SK-N-SH treated with all-trans-retinoic acid at 6 μM for 48 hours (cell line): ENCODE data around the gene SFPQ.

Experiments
- ATAC-seq: fragments of 200-7000 bp; cut with Tn5 transposase; 3 replicates; pipeline ENCODE4 v1.9.1; 2020; ENCODE audit warnings: mild to moderate bottlenecking, moderate library complexity
- ARNTL ChIP-seq: fragments of 450-650 bp; formaldehyde crosslinking; IDR thresholded peaks from 2 replicates; pipeline ENCODE4 v1.5.0; 2020; ENCODE audit warnings: low read depth, mild to moderate bottlenecking, moderate library complexity, borderline replicate concordance
- BACH2 ChIP-seq: fragments of 250-450 bp; sonication (Bioruptor Pico); IDR thresholded peaks from 2 replicates; pipeline ENCODE4 v1.9.0; 2021; ENCODE audit warnings: mild to moderate bottlenecking, borderline replicate concordance
- CSRNP3 ChIP-seq: fragments of 250-450 bp; sonication (Bioruptor Pico); IDR thresholded peaks from 2 replicates; pipeline ENCODE4 v1.5.1; 2021; ENCODE audit warnings: mild to moderate bottlenecking, moderate library complexity
- ESRRG ChIP-seq: fragments of 250-450 bp; sonication (Bioruptor Pico); IDR thresholded peaks from 2 replicates; pipeline ENCODE4 v1.6.1; 2021; ENCODE audit warnings: mild to moderate bottlenecking
- GLIS3 ChIP-seq: fragments of 250-450 bp; sonication (Bioruptor Pico); IDR thresholded peaks from 2 replicates; pipeline ENCODE4 v1.5.0; 2020; ENCODE audit warnings: mild to moderate bottlenecking, moderate library complexity
- ISL1 ChIP-seq: fragments of 250-450 bp; sonication (Bioruptor Pico); IDR thresholded peaks from 2 replicates; pipeline ENCODE4 v2.1.2; 2022; ENCODE audit warnings: mild to moderate bottlenecking, moderate library complexity
- OSR1 ChIP-seq: fragments of 250-450 bp; sonication (Bioruptor Pico); IDR thresholded peaks from 2 replicates; pipeline ENCODE4 v1.8.0; 2022; ENCODE audit warnings: moderate library complexity, mild to moderate bottlenecking, inconsistent platforms
- PPARA ChIP-seq: fragments of 250-450 bp; sonication (Bioruptor Pico); IDR thresholded peaks from 2 replicates; pipeline ENCODE4 v1.5.0; 2020; ENCODE audit warnings: mild to moderate bottlenecking, borderline replicate concordance
- RARB ChIP-seq: fragments of 250-450 bp; sonication (Bioruptor Pico); IDR thresholded peaks from 2 replicates; pipeline ENCODE4 v1.8.0; 2021; ENCODE audit warnings: mild to moderate bottlenecking, moderate library complexity
- SNAI2 ChIP-seq: fragments of 250-450 bp; sonication (Bioruptor Pico); IDR thresholded peaks from 2 replicates; pipeline ENCODE4 v1.5.0; 2020; ENCODE audit warnings: mild to moderate bottlenecking, moderate library complexity
- TCF4 ChIP-seq: fragments of 250-450 bp; sonication (Bioruptor Pico); IDR thresholded peaks from 2 replicates; pipeline ENCODE4 v1.8.0; 2021; ENCODE audit warnings: mild to moderate bottlenecking, moderate library complexity, borderline replicate concordance
- TOX ChIP-seq: fragments of 250-450 bp; sonication (Bioruptor Pico); IDR thresholded peaks from 2 replicates; pipeline ENCODE4 v1.8.0; 2021; ENCODE audit warnings: mild to moderate bottlenecking, moderate library complexity, borderline replicate concordance
- ZFP3 ChIP-seq: fragments of 250-450 bp; sonication (Bioruptor Pico); IDR thresholded peaks from 2 replicates; pipeline ENCODE4 v1.5.0; 2020; ENCODE audit warnings: mild to moderate bottlenecking, moderate library complexity
- ZFP30 ChIP-seq: fragments of 450-650 bp; formaldehyde crosslinking; IDR thresholded peaks from 2 replicates; pipeline ENCODE4 v1.5.0; 2022; ENCODE audit warnings: mild to moderate bottlenecking, moderate library complexity
- ZNF8 ChIP-seq: fragments of 450-650 bp; formaldehyde crosslinking; IDR thresholded peaks from 2 replicates; pipeline ENCODE4 v1.5.0; 2020; ENCODE audit warnings: mild to moderate bottlenecking, moderate library complexity
- TF ChIP-seq, protein P1 (sequence below): fragments of 250-450 bp; sonication (Bioruptor Pico); IDR thresholded peaks from 2 replicates; pipeline ENCODE4 v1.8.0; 2021; ENCODE audit warnings: low read depth, mild to moderate bottlenecking, moderate library complexity, borderline replicate concordance
- TF ChIP-seq, protein P2 (sequence below): fragments of 250-450 bp; sonication (Bioruptor Pico); IDR thresholded peaks from 2 replicates; pipeline ENCODE4 v1.8.0; 2020; ENCODE audit warnings: mild to moderate bottlenecking, moderate library complexity, borderline replicate concordance
- TF ChIP-seq, protein P3 (sequence below): fragments of 250-450 bp; sonication (Bioruptor Pico); IDR thresholded peaks from 2 replicates; pipeline ENCODE4 v1.5.1; 2020; ENCODE audit warnings: low read depth, mild to moderate bottlenecking, moderate library complexity

SFPQ gene

DNA sequence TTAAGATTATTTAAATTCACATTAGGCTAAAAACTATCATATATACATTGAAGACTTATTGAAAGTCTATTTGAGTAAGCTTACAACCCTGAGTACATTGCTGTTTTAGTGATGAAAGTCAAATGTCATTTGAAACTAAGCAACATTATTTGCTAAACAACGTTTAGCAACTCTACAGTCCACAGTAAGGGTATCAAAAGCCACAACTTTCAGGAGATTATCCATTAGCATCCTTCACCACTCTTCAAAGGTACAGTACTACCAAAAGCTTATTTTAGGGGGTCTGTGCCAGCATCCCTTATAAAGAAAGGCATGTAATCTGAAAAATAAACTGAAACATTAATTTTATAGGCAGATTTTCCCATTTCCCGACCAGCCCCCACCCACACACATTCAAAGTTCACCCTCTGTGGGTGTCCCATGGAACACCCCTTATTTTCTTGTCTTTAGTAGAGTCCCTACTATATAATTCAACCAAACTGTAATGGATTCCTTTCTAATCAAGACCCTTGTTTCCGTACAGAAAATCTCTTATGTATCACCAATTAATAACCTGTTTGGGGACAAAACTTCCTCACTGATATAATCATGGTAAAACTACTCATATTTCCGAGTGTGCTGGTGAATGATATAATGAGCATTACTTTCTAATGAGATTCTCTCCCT lies 11.0 kb downstream of the SFPQ start:
- no peak for TF ChIP-seq BACH2
- no peak for TF ChIP-seq ZNF8 (CRISPR knock-in tag)
- TF ChIP-seq ZFP3, result no peak
- no peak for TF ChIP-seq ZFP30 (CRISPR knock-in tag)
- ATAC-seq, result no peak

GRCh38 chr1:35180776-35181374 lies 12.1 kb downstream of the SFPQ start:
- no peak for ATAC-seq
- TF ChIP-seq ISL1 (CRISPR knock-in tag), result no peak
- no peak for TF ChIP-seq ZFP3
- TF ChIP-seq TCF4 (CRISPR knock-in tag), result no peak
- TF ChIP-seq ZFP30 (CRISPR knock-in tag), result no peak
- TF ChIP-seq RARB, result no peak
- no peak for TF ChIP-seq ZNF8 (CRISPR knock-in tag)

DNA sequence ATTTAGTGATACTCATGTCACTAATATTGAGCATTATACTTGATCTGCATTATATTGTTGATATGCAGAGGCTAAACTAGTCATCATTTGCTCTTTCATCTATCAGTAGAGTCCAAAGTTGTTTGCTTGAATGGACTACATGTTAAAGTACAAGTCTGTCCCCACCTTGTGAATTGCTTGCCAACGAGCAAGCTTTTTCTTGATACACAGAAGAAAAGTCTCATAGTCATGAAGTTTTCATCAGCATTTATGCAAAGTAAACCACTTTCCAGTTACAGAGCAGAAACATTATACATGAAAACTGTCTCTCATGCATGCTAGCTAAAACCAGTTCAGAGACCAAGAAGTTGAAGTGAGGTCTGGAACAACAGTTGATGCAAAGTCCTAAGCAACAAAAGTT lies 13.0 kb downstream of the SFPQ start:
- TF ChIP-seq RARB (no peak), SNAI2 (CRISPR knock-in tag) (no peak), ZFP30 (CRISPR knock-in tag) (no peak), ISL1 (CRISPR knock-in tag) (no peak)
- TF ChIP-seq, protein P1, sequence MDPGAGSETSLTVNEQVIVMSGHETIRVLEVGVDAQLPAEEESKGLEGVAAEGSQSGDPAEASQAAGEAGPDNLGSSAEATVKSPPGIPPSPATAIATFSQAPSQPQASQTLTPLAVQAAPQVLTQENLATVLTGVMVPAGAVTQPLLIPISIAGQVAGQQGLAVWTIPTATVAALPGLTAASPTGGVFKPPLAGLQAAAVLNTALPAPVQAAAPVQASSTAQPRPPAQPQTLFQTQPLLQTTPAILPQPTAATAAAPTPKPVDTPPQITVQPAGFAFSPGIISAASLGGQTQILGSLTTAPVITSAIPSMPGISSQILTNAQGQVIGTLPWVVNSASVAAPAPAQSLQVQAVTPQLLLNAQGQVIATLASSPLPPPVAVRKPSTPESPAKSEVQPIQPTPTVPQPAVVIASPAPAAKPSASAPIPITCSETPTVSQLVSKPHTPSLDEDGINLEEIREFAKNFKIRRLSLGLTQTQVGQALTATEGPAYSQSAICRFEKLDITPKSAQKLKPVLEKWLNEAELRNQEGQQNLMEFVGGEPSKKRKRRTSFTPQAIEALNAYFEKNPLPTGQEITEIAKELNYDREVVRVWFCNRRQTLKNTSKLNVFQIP (CRISPR knock-in tag), result no peak
- TF ChIP-seq, protein P2, sequence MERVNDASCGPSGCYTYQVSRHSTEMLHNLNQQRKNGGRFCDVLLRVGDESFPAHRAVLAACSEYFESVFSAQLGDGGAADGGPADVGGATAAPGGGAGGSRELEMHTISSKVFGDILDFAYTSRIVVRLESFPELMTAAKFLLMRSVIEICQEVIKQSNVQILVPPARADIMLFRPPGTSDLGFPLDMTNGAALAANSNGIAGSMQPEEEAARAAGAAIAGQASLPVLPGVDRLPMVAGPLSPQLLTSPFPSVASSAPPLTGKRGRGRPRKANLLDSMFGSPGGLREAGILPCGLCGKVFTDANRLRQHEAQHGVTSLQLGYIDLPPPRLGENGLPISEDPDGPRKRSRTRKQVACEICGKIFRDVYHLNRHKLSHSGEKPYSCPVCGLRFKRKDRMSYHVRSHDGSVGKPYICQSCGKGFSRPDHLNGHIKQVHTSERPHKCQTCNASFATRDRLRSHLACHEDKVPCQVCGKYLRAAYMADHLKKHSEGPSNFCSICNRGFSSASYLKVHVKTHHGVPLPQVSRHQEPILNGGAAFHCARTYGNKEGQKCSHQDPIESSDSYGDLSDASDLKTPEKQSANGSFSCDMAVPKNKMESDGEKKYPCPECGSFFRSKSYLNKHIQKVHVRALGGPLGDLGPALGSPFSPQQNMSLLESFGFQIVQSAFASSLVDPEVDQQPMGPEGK, result no peak
- no peak; the same call in 2 of the 3 replicates for ATAC-seq

- no peak for TF ChIP-seq TOX
- no peak for TF ChIP-seq ARNTL (CRISPR knock-in tag)
- TF ChIP-seq OSR1 (CRISPR knock-in tag), result no peak
- no peak for ATAC-seq
These were observed 14.0 kb downstream of the SFPQ start for GRCh38 chr1:35178874-35179380.

- 0 out of 2 replicates have a peak, but pooled peaks have one; percentile 21 for TF ChIP-seq CSRNP3 (CRISPR knock-in tag)
- no peak for TF ChIP-seq ESRRG (CRISPR knock-in tag)
- no peak for ATAC-seq
These were observed 14.7 kb downstream of the SFPQ start for GRCh38 chr1:35178295-35178695.

DNA sequence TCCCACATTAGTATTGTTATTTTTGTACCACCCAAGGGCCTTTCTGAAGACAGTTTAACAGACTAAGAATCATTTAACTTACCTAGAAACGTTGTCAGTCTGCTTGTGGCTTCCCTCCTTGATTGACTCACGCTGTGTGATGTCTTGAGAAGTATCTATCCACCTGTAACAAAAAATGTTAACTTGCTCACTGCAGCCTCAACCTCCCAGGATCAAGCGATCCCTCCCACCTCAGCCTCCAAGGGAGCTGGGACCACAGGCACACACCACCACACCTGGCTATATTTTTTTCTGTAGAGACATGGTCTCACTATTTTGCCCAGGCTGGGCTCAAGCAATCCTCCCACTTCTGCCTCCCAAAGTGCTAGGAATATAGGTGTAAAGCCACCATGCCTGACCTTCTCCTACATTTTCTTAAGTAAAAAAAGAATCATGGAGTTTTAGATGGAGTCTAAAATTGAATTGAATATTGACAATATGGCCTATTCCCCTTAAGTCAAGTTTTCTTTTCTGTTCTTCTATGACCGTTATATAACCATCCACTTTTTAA lies 15.6 kb downstream of the SFPQ start:
- TF ChIP-seq GLIS3 (CRISPR knock-in tag), result no peak
- TF ChIP-seq, protein P2, result no peak
- no peak for TF ChIP-seq PPARA (CRISPR knock-in tag)
- TF ChIP-seq, protein P3, sequence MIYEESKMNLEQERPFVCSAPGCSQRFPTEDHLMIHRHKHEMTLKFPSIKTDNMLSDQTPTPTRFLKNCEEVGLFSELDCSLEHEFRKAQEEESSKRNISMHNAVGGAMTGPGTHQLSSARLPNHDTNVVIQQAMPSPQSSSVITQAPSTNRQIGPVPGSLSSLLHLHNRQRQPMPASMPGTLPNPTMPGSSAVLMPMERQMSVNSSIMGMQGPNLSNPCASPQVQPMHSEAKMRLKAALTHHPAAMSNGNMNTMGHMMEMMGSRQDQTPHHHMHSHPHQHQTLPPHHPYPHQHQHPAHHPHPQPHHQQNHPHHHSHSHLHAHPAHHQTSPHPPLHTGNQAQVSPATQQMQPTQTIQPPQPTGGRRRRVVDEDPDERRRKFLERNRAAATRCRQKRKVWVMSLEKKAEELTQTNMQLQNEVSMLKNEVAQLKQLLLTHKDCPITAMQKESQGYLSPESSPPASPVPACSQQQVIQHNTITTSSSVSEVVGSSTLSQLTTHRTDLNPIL (CRISPR knock-in tag), result no peak
- TF ChIP-seq OSR1 (CRISPR knock-in tag), result no peak
- TF ChIP-seq, protein P1 (CRISPR knock-in tag), result no peak
- ATAC-seq, result no peak
